ENCODE measurements around the gene FTL.

The FTL gene

GRCh38 chr19:48946463-48947257 is 18.4 kb upstream of the FTL start:
- DNase-seq: no peak

GRCh38 chr19:48947258-48947542 is 17.9 kb upstream of the FTL start:
- DNase-seq: no peak

GRCh38 chr19:48950159-48950558 is 14.9 kb upstream of the FTL start:
- no peak for DNase-seq

GRCh38 chr19:48950830-48951519 is 14.1 kb upstream of the FTL start:
- no peak for DNase-seq

GRCh38 chr19:48953141-48953540 is 12.0 kb upstream of the FTL start:
- no peak for DNase-seq

GRCh38 chr19:48953990-48954594 is 11.0 kb upstream of the FTL start:
- DNase-seq: no peak

GRCh38 chr19:48954595-48955307 is 10.4 kb upstream of the FTL start, which contains the start of gene BAX:
Gene BAX, plus strand, starts transcription at chr19:48954875. Its CDS starts 54 bp downstream, at chr19:48954929.
- peak; percentile 83 to 86 for DNase-seq

- no peak for DNase-seq
These were observed 9.7 kb upstream of the FTL start for GRCh38 chr19:48955308-48955958.

GRCh38 chr19:48958006-48958405 is 7.1 kb upstream of the FTL start:
- DNase-seq: no peak

GRCh38 chr19:48959341-48960239 is 5.5 kb upstream of the FTL start:
- DNase-seq: no peak

GRCh38 chr19:48961051-48961649 is 4.0 kb upstream of the FTL start:
- no peak for DNase-seq

- DNase-seq: no peak
These were observed 3.5 kb upstream of the FTL start for GRCh38 chr19:48961673-48962028.

GRCh38 chr19:48962029-48962848 is 2.9 kb upstream of the FTL start:
- peak in 1 of 2 donors; percentile 47 for DNase-seq

- no peak for DNase-seq
These were observed 2.3 kb upstream of the FTL start for GRCh38 chr19:48962849-48963165.

GRCh38 chr19:48963371-48964204 is 1.5 kb upstream of the FTL start:
- peak; percentile 52 to 64 for DNase-seq

- DNase-seq: no peak
These were observed 687 bp upstream of the FTL start for GRCh38 chr19:48964205-48965039.

- peak; percentile 90 to 92 for DNase-seq
These were observed 864 bp downstream of the FTL start for GRCh38 chr19:48965806-48966540.

All from activated CD4-positive, alpha-beta T cell treated with anti-CD3 and anti-CD28 coated beads for 4 hours (primary cell).